HT-29 (cell line): ENCODE measurements around the gene NPAS3. TPM values are rescaled to one million over a fixed set of nuclear protein-coding genes. Genes with fewer than 3 reads are reported as not detected.

ENCODE experiments used
- DNase-seq: peaks from one replicate; pipeline ENCODE4 v3.0.0-alpha.2; 2015; ENCODE audit warnings: low spot score
- total RNA-seq: library from RNA; depleted of rRNA; stranded (reverse); fragments of >200 nt; shearing (Covaris generic); gene quantifications from 2 replicates; pipeline ENCODE4 v1.2.3, GENCODE V29; 2014

The NPAS3 gene
- total RNA-seq, 1 experiment from 2014 or later = not detected

GRCh38 chr14:33010495-33010894 lies 71.8 kb downstream of the NPAS3 start:
- DNase-seq = no peak

GRCh38 chr14:33014710-33015109 lies 76.0 kb downstream of the NPAS3 start:
- DNase-seq = no peak

GRCh38 chr14:33016613-33017012 lies 77.9 kb downstream of the NPAS3 start:
- no peak for DNase-seq

- no peak for DNase-seq
Measured at GRCh38 chr14:33017016-33017415, 78.3 kb downstream of the NPAS3 start.

GRCh38 chr14:33019346-33019745 lies 80.7 kb downstream of the NPAS3 start:
- no peak for DNase-seq

GRCh38 chr14:33026850-33027430 lies 88.3 kb downstream of the NPAS3 start:
- DNase-seq = no peak

- no peak for DNase-seq
Measured at GRCh38 chr14:33029511-33029910, 90.8 kb downstream of the NPAS3 start.

- no peak for DNase-seq
Measured at GRCh38 chr14:33030386-33030785, 91.7 kb downstream of the NPAS3 start.

GRCh38 chr14:33035416-33036194 lies 96.9 kb downstream of the NPAS3 start:
- DNase-seq = no peak

- DNase-seq = no peak
Measured at GRCh38 chr14:33039311-33039710, 100.6 kb downstream of the NPAS3 start.

GRCh38 chr14:33040372-33041140 lies 101.9 kb downstream of the NPAS3 start:
- no peak for DNase-seq

- DNase-seq = no peak
Measured at GRCh38 chr14:33042591-33042990, 103.9 kb downstream of the NPAS3 start.

- DNase-seq = no peak
Measured at GRCh38 chr14:33045760-33046159, 107.1 kb downstream of the NPAS3 start.

- no peak for DNase-seq
Measured at GRCh38 chr14:33052943-33053342, 114.3 kb downstream of the NPAS3 start.

GRCh38 chr14:33056213-33056612 lies 117.5 kb downstream of the NPAS3 start:
- DNase-seq = no peak

GRCh38 chr14:33057585-33057984 lies 118.9 kb downstream of the NPAS3 start:
- DNase-seq = no peak

- DNase-seq = no peak
Measured at GRCh38 chr14:33061667-33062325, 123.1 kb downstream of the NPAS3 start.

GRCh38 chr14:33062476-33062875 lies 123.8 kb downstream of the NPAS3 start:
- no peak for DNase-seq

- no peak for DNase-seq
Measured at GRCh38 chr14:33062881-33063280, 124.2 kb downstream of the NPAS3 start.

- no peak for DNase-seq
Measured at GRCh38 chr14:33063521-33063920, 124.8 kb downstream of the NPAS3 start.

- no peak for DNase-seq
Measured at GRCh38 chr14:33065634-33066033, 127.0 kb downstream of the NPAS3 start.

GRCh38 chr14:33068040-33068439 lies 129.4 kb downstream of the NPAS3 start:
- no peak for DNase-seq
